Tibial nerve (tissue), 4 donors: Measurements from ENCODE around the gene CD8A. TPM values are rescaled to one million over a fixed set of nuclear protein-coding genes. Genes with fewer than 3 reads are reported as not detected.

Experiments
- DNase-seq, 2 donors: peaks; one replicate each; pipeline ENCODE4 v3.0.0-alpha.2; 2019; ENCODE audit warnings: low spot score in 2 of 2
- H3K27ac ChIP-seq, 4 donors: fragments of 200-600 bp; sonication (generic) in 3 of 4; one replicate each; pipeline ENCODE4 v1.5.1; 2017 to 2019; ENCODE audit warnings: mild to moderate bottlenecking in 1 of 4
- H3K27me3 ChIP-seq, 2 donors: fragments of 200-600 bp; sonication (generic) in 1 of 2; one replicate each; pipeline versions ENCODE4 v1.5.1 to v1.6.0; 2017 to 2019
- H3K36me3 ChIP-seq, 3 donors: fragments of 200-600 bp; sonication (generic); one replicate each; pipeline ENCODE4 v1.5.1; 2018 to 2019
- H3K4me1 ChIP-seq, 4 donors: fragments of 200-600 bp; sonication (generic) in 3 of 4; one replicate each; pipeline ENCODE4 v1.5.1; 2017 to 2019
- H3K4me3 ChIP-seq, 4 donors: fragments of 200-600 bp; sonication (generic) in 3 of 4; one replicate each; pipeline ENCODE4 v1.5.1; 2017 to 2019; ENCODE audit warnings: mild to moderate bottlenecking in 1 of 4, moderate library complexity in 1 of 4
- H3K9me3 ChIP-seq, 4 donors: fragments of 200-600 bp; sonication (generic) in 3 of 4; one replicate each; pipeline ENCODE4 v1.5.1; 2017 to 2019
- EP300 ChIP-seq, 2 donors: sonication (generic); formaldehyde crosslinking; IDR thresholded peaks; one replicate each; pipeline ENCODE4 v1.6.1; 2017; ENCODE audit warnings: antibody characterized with exemption in 2 of 2, mild to moderate bottlenecking in 1 of 2
- POLR2A ChIP-seq, 2 donors: fragments of 450-650 bp; IDR thresholded peaks; one replicate each; pipeline ENCODE4 v1.6.1; 2017; ENCODE audit warnings: antibody characterized with exemption in 2 of 2, mild to moderate bottlenecking in 2 of 2, moderate library complexity in 2 of 2
- WGBS, 2 donors: methylation state at CpG; one replicate each; pipeline ENCODE4 v1.1.5; 2018; 5-methylcytosine and 5-hydroxymethylcytosine counted together
- total RNA-seq, 4 donors: library from RNA; depleted of rRNA; stranded (reverse); fragments of >200 nt; gene quantifications; one replicate each; pipeline ENCODE4 v1.1.0, GENCODE V29; 2016
- TF ChIP-seq, protein P1 (sequence below), 5 experiments: fragments of 200-600 bp in 3 of 5; fragments of 450-650 bp in 2 of 5; sonication (generic) in 3 of 5; IDR thresholded peaks; one replicate each; pipeline ENCODE4 v1.5.1; 2016 to 2019; ENCODE audit warnings: antibody characterized with exemption in 5 of 5, mild to moderate bottlenecking in 3 of 5, moderate library complexity in 2 of 5

Gene CD8A
- total RNA-seq, 4 donors from 2014 or later = 0.63 to 1.8 (median 1.1) TPM; not detected in 1

DNA sequence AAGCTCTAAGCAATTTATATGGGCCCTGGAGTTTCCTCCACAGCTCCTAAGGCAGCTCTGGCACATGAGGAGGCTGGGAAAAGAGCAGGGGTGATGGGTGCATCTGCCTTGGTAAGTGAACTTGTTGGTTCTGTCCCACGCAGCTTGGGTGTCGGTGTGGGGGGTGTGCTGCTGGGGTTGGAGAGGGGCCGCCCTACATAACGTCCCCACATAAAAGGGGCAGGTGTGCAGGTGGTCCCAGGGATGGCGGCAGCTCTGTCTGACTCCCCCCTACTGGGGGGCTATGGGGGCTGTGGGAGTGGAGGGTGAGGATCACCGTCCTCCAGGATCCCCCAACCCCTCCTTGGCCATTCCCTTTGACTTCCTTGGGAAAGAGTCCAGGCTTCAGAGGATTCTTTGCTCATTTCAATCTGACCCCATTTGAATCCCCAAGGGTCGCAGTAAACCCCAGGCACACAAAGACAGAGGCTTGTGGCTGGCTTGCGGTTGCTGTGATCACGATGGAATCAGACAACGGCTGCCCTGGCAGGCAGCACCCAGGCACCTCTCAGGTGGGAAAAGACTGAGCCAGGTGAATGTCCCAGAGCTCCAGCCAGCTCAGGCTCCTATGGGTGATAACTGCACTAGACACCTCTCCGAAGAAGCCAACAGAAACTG lies 34.5 kb upstream of the CD8A start:
- Histone ChIP-seq H3K27ac (no peak overlapping the region), H3K27me3 (peaks cover 0 to 3% of the 10 kb centered on the region in 2 donors), H3K36me3 (no peaks in the 10 kb centered on the region), H3K4me3 (peak overlapping the region in 1 of 4 donors; percentile 14), H3K4me1 (no peaks in the 10 kb centered on the region), H3K9me3 (peaks cover 0 to 24% (median 5%) of the 10 kb centered on the region in 4 donors)
- TF ChIP-seq, protein P1, sequence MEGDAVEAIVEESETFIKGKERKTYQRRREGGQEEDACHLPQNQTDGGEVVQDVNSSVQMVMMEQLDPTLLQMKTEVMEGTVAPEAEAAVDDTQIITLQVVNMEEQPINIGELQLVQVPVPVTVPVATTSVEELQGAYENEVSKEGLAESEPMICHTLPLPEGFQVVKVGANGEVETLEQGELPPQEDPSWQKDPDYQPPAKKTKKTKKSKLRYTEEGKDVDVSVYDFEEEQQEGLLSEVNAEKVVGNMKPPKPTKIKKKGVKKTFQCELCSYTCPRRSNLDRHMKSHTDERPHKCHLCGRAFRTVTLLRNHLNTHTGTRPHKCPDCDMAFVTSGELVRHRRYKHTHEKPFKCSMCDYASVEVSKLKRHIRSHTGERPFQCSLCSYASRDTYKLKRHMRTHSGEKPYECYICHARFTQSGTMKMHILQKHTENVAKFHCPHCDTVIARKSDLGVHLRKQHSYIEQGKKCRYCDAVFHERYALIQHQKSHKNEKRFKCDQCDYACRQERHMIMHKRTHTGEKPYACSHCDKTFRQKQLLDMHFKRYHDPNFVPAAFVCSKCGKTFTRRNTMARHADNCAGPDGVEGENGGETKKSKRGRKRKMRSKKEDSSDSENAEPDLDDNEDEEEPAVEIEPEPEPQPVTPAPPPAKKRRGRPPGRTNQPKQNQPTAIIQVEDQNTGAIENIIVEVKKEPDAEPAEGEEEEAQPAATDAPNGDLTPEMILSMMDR (IDR thresholded peaks at IDR 0.05) = no peak
- TF ChIP-seq POLR2A (IDR thresholded peaks at IDR 0.05) = no peak
- no peak for TF ChIP-seq EP300 (IDR thresholded peaks at IDR 0.05)
- no peak for DNase-seq
- 71 to 81% methylated on average over 9 to 11 of the region's 11 CpGs for WGBS, 2 donors

DNA sequence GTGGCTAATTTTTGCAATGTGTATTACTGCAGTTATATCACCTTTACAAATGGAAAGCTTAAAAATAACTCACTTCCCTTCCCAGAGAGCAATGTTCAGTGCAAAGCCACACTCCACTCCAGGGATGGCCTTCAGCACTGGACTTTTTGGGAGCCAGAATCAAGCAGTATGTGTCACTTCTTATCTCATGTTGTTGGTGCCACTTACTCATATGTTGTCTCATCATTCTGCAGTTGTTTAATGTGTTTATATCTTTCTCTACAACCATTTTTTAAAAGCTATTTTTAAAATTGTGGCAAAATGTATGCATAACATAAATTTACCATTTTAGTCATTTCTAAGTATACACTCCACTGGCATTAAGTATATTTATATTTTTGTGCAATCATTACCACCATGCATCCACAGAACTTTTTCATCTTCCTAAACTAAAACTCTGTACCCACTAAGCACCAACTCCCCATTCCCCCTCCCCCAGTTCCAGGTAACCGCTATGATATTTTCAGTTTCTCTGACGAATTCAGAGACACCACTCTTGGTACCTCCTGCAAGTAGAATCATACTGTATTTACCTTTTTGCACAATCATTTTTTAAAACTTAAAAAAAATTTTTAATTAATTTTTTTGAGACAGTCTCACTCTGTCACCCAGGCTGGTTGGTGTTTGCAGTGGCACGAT lies 32.1 kb upstream of the CD8A start:
- no peak for DNase-seq
- no peak overlapping the region for H3K4me3 ChIP-seq
- 59 to 91% methylated on average over 3 of the region's 3 CpGs for WGBS, 2 donors
- H3K27me3 ChIP-seq = peaks cover 0 to 3% of the 10 kb centered on the region in 2 donors
- H3K36me3 ChIP-seq = no peaks in the 10 kb centered on the region
- no peak overlapping the region for H3K27ac ChIP-seq
- TF ChIP-seq EP300 (IDR thresholded peaks at IDR 0.05) (no peak), POLR2A (IDR thresholded peaks at IDR 0.05) (no peak)
- TF ChIP-seq, protein P1 (IDR thresholded peaks at IDR 0.05) = no peak
- peaks cover 0 to 24% (median 5%) of the 10 kb centered on the region in 4 donors for H3K9me3 ChIP-seq
- H3K4me1 ChIP-seq = no peaks in the 10 kb centered on the region

DNA sequence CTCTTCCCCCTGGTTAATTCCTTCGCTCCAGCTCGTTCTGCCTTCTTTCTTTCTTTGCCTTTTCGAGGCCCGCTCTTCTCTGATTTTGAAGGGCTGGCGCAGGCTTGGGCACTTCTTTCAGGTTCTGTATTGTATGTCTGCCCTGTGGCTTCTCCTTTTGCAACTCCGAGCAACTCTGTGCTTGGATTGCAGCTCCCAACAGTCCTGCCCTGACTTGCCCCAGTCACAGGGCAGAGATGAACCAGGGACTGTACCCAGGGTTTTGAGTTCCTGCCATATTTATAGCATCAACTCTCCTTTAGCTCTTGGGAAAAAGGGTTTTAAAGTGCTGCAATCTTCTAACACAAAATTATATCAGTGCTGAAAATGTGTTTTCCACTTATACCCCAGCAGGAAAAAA lies 31.1 kb upstream of the CD8A start:
- Histone ChIP-seq H3K36me3 (no peaks in the 10 kb centered on the region), H3K4me3 (no peak overlapping the region), H3K27ac (no peak overlapping the region), H3K4me1 (no peaks in the 10 kb centered on the region), H3K9me3 (peaks cover 0 to 24% (median 5%) of the 10 kb centered on the region in 4 donors), H3K27me3 (peaks cover 0 to 3% of the 10 kb centered on the region in 2 donors)
- no peak for DNase-seq
- 88 to 92% methylated on average over 6 of the region's 6 CpGs for WGBS, 2 donors
- TF ChIP-seq EP300 (IDR thresholded peaks at IDR 0.05) (no peak), POLR2A (IDR thresholded peaks at IDR 0.05) (no peak)
- TF ChIP-seq, protein P1 (IDR thresholded peaks at IDR 0.05) = no peak

DNA sequence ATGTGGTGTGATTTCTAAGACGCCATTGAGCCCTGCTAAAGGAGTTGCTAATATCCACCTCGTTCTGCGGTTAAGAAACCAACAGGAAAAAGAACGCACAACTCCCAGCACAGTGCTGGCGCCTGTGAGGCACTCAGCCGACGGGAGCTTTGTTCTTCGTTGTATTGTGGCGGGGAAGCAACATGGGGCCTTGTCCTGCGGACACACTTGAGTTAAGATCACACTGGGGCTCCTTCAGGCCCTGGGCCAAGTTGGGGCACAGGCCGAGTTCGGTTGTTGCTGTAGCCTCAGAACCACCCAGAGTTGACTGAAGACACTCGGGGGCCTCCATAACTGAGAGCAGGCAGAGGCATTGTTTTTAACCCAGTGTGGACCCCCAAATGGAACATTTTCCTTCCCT lies 30.6 kb upstream of the CD8A start:
- Histone ChIP-seq H3K36me3 (no peaks in the 10 kb centered on the region), H3K27ac (no peak overlapping the region), H3K4me1 (no peaks in the 10 kb centered on the region), H3K4me3 (no peak overlapping the region), H3K9me3 (peaks cover 0 to 24% (median 5%) of the 10 kb centered on the region in 4 donors), H3K27me3 (peaks cover 0 to 3% of the 10 kb centered on the region in 2 donors)
- WGBS, 2 donors = 88 to 90% methylated on average over 13 of the region's 13 CpGs
- no peak for DNase-seq
- TF ChIP-seq, protein P1 (IDR thresholded peaks at IDR 0.05) = no peak
- TF ChIP-seq POLR2A (IDR thresholded peaks at IDR 0.05) (no peak), EP300 (IDR thresholded peaks at IDR 0.05) (no peak)

DNA sequence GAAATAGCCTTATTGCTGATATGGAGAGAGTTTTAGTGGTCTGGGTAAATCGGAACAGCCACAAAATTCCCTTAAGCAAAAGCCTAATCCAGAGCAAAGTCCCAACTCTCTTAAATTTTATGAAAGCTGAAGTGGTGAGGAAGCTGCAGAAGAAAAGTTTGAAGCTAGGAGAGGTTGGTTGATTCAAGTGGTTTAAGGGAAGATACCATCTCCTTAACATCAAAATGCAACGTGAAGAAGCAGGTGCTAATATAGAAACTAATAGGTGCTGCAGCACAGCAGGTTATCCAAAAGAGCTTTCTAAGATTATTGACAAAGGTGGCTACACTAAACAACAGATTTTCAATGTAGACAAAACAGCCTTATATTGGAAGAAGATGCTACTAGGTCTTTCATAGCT lies 28.2 kb upstream of the CD8A start:
- peaks cover 0 to 11% of the 10 kb centered on the region in 2 donors for H3K27me3 ChIP-seq
- DNase-seq = no peak

More for the DNA sequence above, 28.2 kb upstream of the CD8A start:
- 91 to 100% methylated on average over 2 of the region's 2 CpGs for WGBS, 2 donors
- TF ChIP-seq EP300 (IDR thresholded peaks at IDR 0.05) (no peak), POLR2A (IDR thresholded peaks at IDR 0.05) (no peak)
- TF ChIP-seq, protein P1 (IDR thresholded peaks at IDR 0.05) = no peak
- Histone ChIP-seq H3K4me3 (no peak overlapping the region), H3K4me1 (no peaks in the 10 kb centered on the region), H3K36me3 (no peaks in the 10 kb centered on the region), H3K9me3 (peaks cover 0 to 24% (median 5%) of the 10 kb centered on the region in 4 donors), H3K27ac (no peak overlapping the region)
